Measurements from ENCODE around the gene DYRK4.

The DYRK4 gene

GRCh38 chr12:4564818-4565217 is 2.8 kb downstream of the DYRK4 start:
- DNase-seq (ENCODE audit: low read depth in 3 of 3): no peak

GRCh38 chr12:4566474-4566873 is 4.5 kb downstream of the DYRK4 start:
- no peak for DNase-seq (ENCODE audit: low read depth in 3 of 3)

- no peak for DNase-seq (ENCODE audit: low read depth in 3 of 3)
Measured at GRCh38 chr12:4567073-4567881, 5.3 kb downstream of the DYRK4 start.

GRCh38 chr12:4569261-4569660 is 7.3 kb downstream of the DYRK4 start:
- DNase-seq (ENCODE audit: low read depth in 3 of 3): no peak

GRCh38 chr12:4572680-4573079 is 10.7 kb downstream of the DYRK4 start:
- DNase-seq (ENCODE audit: low read depth in 3 of 3): no peak

GRCh38 chr12:4579305-4580102 is 17.5 kb downstream of the DYRK4 start:
- no peak for DNase-seq (ENCODE audit: low read depth in 3 of 3)

- DNase-seq (ENCODE audit: low read depth in 3 of 3): no peak
Measured at GRCh38 chr12:4580281-4580688, 18.3 kb downstream of the DYRK4 start.

GRCh38 chr12:4584281-4584680 is 22.3 kb downstream of the DYRK4 start:
- no peak for DNase-seq (ENCODE audit: low read depth in 3 of 3)

- no peak for DNase-seq (ENCODE audit: low read depth in 3 of 3)
Measured at GRCh38 chr12:4584896-4585295, 22.9 kb downstream of the DYRK4 start.

GRCh38 chr12:4586500-4586899 is 24.5 kb downstream of the DYRK4 start:
- DNase-seq (ENCODE audit: low read depth in 3 of 3): no peak

GRCh38 chr12:4587108-4587507 is 25.1 kb downstream of the DYRK4 start:
- DNase-seq (ENCODE audit: low read depth in 3 of 3): no peak

- no peak for DNase-seq (ENCODE audit: low read depth in 3 of 3)
Measured at GRCh38 chr12:4588916-4589315, 26.9 kb downstream of the DYRK4 start.

GRCh38 chr12:4589941-4590340 is 27.9 kb downstream of the DYRK4 start:
- DNase-seq (ENCODE audit: low read depth in 3 of 3): no peak

GRCh38 chr12:4591180-4591687 is 29.2 kb downstream of the DYRK4 start:
- no peak for DNase-seq (ENCODE audit: low read depth in 3 of 3)

GRCh38 chr12:4595881-4596280 is 33.9 kb downstream of the DYRK4 start:
- no peak for DNase-seq (ENCODE audit: low read depth in 3 of 3)

- no peak for DNase-seq (ENCODE audit: low read depth in 3 of 3)
Measured at GRCh38 chr12:4603421-4603820, 41.4 kb downstream of the DYRK4 start.

- no peak for DNase-seq (ENCODE audit: low read depth in 3 of 3)
Measured at GRCh38 chr12:4603946-4604345, 41.9 kb downstream of the DYRK4 start.

- peak; percentile 59 to 72 (median 72) for DNase-seq (ENCODE audit: low read depth in 3 of 3)
Measured at GRCh38 chr12:4604684-4605193, 42.7 kb downstream of the DYRK4 start.

- DNase-seq (ENCODE audit: low read depth in 3 of 3): no peak
Measured at GRCh38 chr12:4607056-4607455, 45.0 kb downstream of the DYRK4 start.

- DNase-seq (ENCODE audit: low read depth in 3 of 3): no peak
Measured at GRCh38 chr12:4609071-4609470, 47.1 kb downstream of the DYRK4 start.

GRCh38 chr12:4610481-4610880 is 48.5 kb downstream of the DYRK4 start:
- no peak for DNase-seq (ENCODE audit: low read depth in 3 of 3)

- DNase-seq (ENCODE audit: low read depth in 3 of 3): no peak
Measured at GRCh38 chr12:4615667-4616066, 53.7 kb downstream of the DYRK4 start.

GRCh38 chr12:4621511-4621910 is 59.5 kb downstream of the DYRK4 start:
- DNase-seq (ENCODE audit: low read depth in 3 of 3): no peak
